ENCODE results near the gene RPRML.
A peak's percentile ranks its signal among the peaks of the same experiment; 100 is the strongest.
"Not testable (repeated sequence)": the region's sequence is repeated elsewhere in the genome, so short reads cannot be mapped to it uniquely, and the experiment has no call there.

Gene RPRML

DNA sequence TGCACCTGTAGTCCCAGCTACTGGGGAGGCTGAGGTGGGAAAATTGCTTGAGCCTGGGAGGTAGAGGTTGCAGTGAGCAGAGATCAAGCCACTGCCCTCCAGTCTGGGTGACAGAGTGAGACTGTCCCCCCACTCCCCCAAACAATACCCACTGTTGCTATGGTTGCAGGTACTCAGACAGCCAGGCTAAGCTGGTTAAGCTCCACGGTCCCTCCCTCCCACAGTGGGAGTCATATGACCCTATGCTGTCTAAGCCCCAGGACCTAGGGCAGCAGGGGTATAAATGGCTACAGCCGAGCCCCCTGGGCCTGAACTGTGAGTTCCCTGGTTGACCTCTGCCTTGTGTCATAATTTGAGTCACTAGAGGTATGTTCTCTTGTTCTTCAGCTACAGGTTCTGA is 15.9 kb upstream of the RPRML start:
- no peaks in the 10 kb centered on the region for H3K36me3 ChIP-seq (replicated peaks in 1 of 2; ENCODE audit: control insufficient read depth in 2 of 2, insufficient read depth in 2 of 2, low read length in 2 of 2)
- no peak for DNase-seq (ENCODE audit: low spot score)

DNA sequence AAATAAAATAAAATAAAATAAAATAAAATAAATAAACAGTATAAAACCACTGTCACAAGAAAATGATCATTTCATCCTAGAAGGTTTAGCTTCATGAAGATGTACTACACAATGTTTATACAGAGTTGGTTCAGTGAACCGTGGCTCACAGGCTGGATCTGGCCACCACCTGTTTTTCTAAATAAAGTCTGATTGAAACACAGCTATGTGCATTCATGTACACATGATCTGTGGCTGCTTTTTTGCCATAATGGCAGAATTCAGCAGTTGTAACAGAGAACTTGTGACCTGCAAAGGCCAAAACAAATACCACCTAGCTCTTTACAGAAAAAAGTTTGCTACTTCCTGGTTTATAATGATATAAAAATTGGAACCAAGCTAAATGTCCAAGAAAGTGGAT is 12.6 kb upstream of the RPRML start:
- no peak overlapping the region for H4K91ac ChIP-seq (ENCODE audit: low read depth, low read length, poor library complexity)
- H3K36me3 ChIP-seq (replicated peaks in 1 of 2; ENCODE audit: control insufficient read depth in 2 of 2, insufficient read depth in 2 of 2, low read length in 2 of 2), result no peaks in the 10 kb centered on the region
- no peak overlapping the region for H2BK120ac ChIP-seq (ENCODE audit: low read depth, low read length)

More for the DNA sequence above, 15.9 kb upstream of the RPRML start:
- Histone ChIP-seq H3K79me1 (ENCODE audit: low read depth, low read length) (no peaks in the 10 kb centered on the region), H2BK12ac (ENCODE audit: low read length) (no peak overlapping the region), H2BK15ac (ENCODE audit: low read length) (no peak overlapping the region), H3K4ac (ENCODE audit: low read length) (no peak overlapping the region), H3K4me1 (ENCODE audit: control insufficient read depth in 2 of 2, insufficient read depth in 1 of 2, low read depth in 1 of 2, low read length in 2 of 2) (peaks cover 0 to 2% of the 10 kb centered on the region in 2 donors), H3K9me3 (replicated peaks in 1 of 2; ENCODE audit: control insufficient read depth in 2 of 2, insufficient read depth in 1 of 2, low read depth in 1 of 2, low read length in 2 of 2) (no peaks in the 10 kb centered on the region), H2AK5ac (ENCODE audit: low read depth, low read length) (no peak overlapping the region), H4K91ac (ENCODE audit: low read depth, low read length, poor library complexity) (no peak overlapping the region), H3K18ac (ENCODE audit: low read length) (no peak overlapping the region), H3K4me2 (ENCODE audit: insufficient read depth, low read length, poor library complexity, severe bottlenecking) (no peak overlapping the region), H3K23ac (ENCODE audit: low read depth, low read length, poor library complexity) (no peak overlapping the region), H2BK5ac (ENCODE audit: low read length) (no peak overlapping the region), H3K9ac (ENCODE audit: low read depth, low read length, poor library complexity) (no peak overlapping the region), H3K27ac (replicated peaks; ENCODE audit: low read length) (no peak overlapping the region), H3K4me3 (ENCODE audit: low read length in 2 of 2) (no peak overlapping the region), H2BK120ac (ENCODE audit: low read depth, low read length) (no peak overlapping the region), H3K27me3 (ENCODE audit: control insufficient read depth in 3 of 3, insufficient read depth in 3 of 3, low read depth in 1 of 3, low read length in 3 of 3) (no peaks in the 10 kb centered on the region), H3K14ac (ENCODE audit: low read length) (no peak overlapping the region), H2AFZ (ENCODE audit: low read length) (no peak overlapping the region), H4K8ac (ENCODE audit: low read depth, low read length) (no peak overlapping the region)
- WGBS, 2 donors (ENCODE audit: extremely low coverage in 2 of 2, insufficient read length in 2 of 2, insufficient replicate concordance in 1 of 2), result no CpG with 5 or more reads among the region's 2 CpGs

DNA sequence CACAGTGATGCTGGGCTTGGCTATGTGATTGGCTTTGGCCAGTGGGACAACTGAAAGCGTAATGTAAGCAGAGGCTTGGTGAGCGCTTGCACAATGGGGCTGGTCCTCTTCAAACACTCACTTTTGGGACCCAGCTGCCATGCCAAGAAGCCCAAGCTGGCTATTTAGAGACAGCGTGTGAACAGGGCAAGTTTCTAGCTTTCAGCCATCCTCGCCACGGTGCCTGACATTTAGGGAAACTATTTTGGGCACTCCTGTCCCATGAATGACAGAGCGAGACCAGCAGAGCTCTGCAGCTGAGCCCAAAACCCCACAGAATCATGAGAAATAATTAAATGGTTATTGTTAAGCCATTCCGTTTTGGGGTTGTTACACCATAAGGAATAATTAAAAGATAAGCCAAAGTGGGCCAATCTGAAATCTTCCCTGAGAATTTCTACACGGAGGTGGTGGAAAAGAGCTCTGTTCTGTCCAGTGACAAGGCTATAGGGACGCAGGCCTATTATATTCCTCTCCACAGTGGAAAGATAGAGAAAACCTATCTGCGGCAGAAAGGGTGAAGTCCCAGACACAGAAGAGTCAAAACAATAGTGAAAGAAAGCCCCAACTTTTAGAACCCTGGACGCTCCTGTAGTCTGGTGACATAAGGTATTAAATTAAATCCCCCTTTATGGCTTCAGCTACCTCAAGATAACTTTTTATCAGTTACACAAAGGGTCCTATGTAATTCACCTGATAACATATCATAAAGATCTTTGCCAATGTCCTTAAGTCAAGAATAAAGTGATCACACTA is 10.8 kb upstream of the RPRML start:
- Histone ChIP-seq H3K36me3 (replicated peaks in 1 of 2; ENCODE audit: control insufficient read depth in 2 of 2, insufficient read depth in 2 of 2, low read length in 2 of 2) (no peaks in the 10 kb centered on the region), H3K4me3 (ENCODE audit: low read length in 2 of 2) (no peak overlapping the region), H3K18ac (ENCODE audit: low read length) (peak overlapping the region; percentile 5), H2BK120ac (ENCODE audit: low read depth, low read length) (no peak overlapping the region), H3K4me1 (ENCODE audit: control insufficient read depth in 2 of 2, insufficient read depth in 1 of 2, low read depth in 1 of 2, low read length in 2 of 2) (no peaks in the 10 kb centered on the region), H3K27me3 (ENCODE audit: control insufficient read depth in 3 of 3, insufficient read depth in 3 of 3, low read depth in 1 of 3, low read length in 3 of 3) (no peaks in the 10 kb centered on the region), H3K79me1 (ENCODE audit: low read depth, low read length) (no peaks in the 10 kb centered on the region), H2BK15ac (ENCODE audit: low read length) (no peak overlapping the region), H3K14ac (ENCODE audit: low read length) (no peak overlapping the region), H3K27ac (replicated peaks; ENCODE audit: low read length) (no peak overlapping the region), H2AK5ac (ENCODE audit: low read depth, low read length) (no peak overlapping the region), H4K8ac (ENCODE audit: low read depth, low read length) (no peak overlapping the region), H2BK12ac (ENCODE audit: low read length) (no peak overlapping the region), H3K23ac (ENCODE audit: low read depth, low read length, poor library complexity) (no peak overlapping the region), H3K4ac (ENCODE audit: low read length) (no peak overlapping the region), H2AFZ (ENCODE audit: low read length) (no peak overlapping the region), H4K91ac (ENCODE audit: low read depth, low read length, poor library complexity) (no peak overlapping the region), H3K9me3 (replicated peaks in 1 of 2; ENCODE audit: control insufficient read depth in 2 of 2, insufficient read depth in 1 of 2, low read depth in 1 of 2, low read length in 2 of 2) (no peaks in the 10 kb centered on the region), H3K4me2 (ENCODE audit: insufficient read depth, low read length, poor library complexity, severe bottlenecking) (no peak overlapping the region), H2BK5ac (ENCODE audit: low read length) (no peak overlapping the region), H3K9ac (ENCODE audit: low read depth, low read length, poor library complexity) (peak overlapping the region; percentile 57)
- no CpG with 5 or more reads among the region's 11 CpGs for WGBS, 2 donors (ENCODE audit: extremely low coverage in 2 of 2, insufficient read length in 2 of 2, insufficient replicate concordance in 1 of 2)
- no peak for DNase-seq (ENCODE audit: low spot score)

More for the DNA sequence above, 12.6 kb upstream of the RPRML start:
- Histone ChIP-seq H2BK15ac (ENCODE audit: low read length) (no peak overlapping the region), H3K23ac (ENCODE audit: low read depth, low read length, poor library complexity) (no peak overlapping the region), H3K9ac (ENCODE audit: low read depth, low read length, poor library complexity) (no peak overlapping the region), H3K4me3 (ENCODE audit: low read length in 2 of 2) (no peak overlapping the region), H2BK12ac (ENCODE audit: low read length) (no peak overlapping the region), H3K18ac (ENCODE audit: low read length) (no peak overlapping the region), H2AFZ (ENCODE audit: low read length) (no peak overlapping the region), H2AK5ac (ENCODE audit: low read depth, low read length) (no peak overlapping the region), H3K4me1 (ENCODE audit: control insufficient read depth in 2 of 2, insufficient read depth in 1 of 2, low read depth in 1 of 2, low read length in 2 of 2) (peaks cover 0 to 2% of the 10 kb centered on the region in 2 donors), H3K4ac (ENCODE audit: low read length) (no peak overlapping the region), H3K27me3 (ENCODE audit: control insufficient read depth in 3 of 3, insufficient read depth in 3 of 3, low read depth in 1 of 3, low read length in 3 of 3) (no peaks in the 10 kb centered on the region), H2BK5ac (ENCODE audit: low read length) (no peak overlapping the region), H3K4me2 (ENCODE audit: insufficient read depth, low read length, poor library complexity, severe bottlenecking) (no peak overlapping the region), H3K79me1 (ENCODE audit: low read depth, low read length) (no peaks in the 10 kb centered on the region), H3K9me3 (replicated peaks in 1 of 2; ENCODE audit: control insufficient read depth in 2 of 2, insufficient read depth in 1 of 2, low read depth in 1 of 2, low read length in 2 of 2) (no peaks in the 10 kb centered on the region), H3K14ac (ENCODE audit: low read length) (no peak overlapping the region), H4K8ac (ENCODE audit: low read depth, low read length) (no peak overlapping the region), H3K27ac (replicated peaks; ENCODE audit: low read length) (no peak overlapping the region)
- DNase-seq (ENCODE audit: low spot score), result no peak
- WGBS, 2 donors (ENCODE audit: extremely low coverage in 2 of 2, insufficient read length in 2 of 2, insufficient replicate concordance in 1 of 2), result no CpG with 5 or more reads among the region's 1 CpG

DNA sequence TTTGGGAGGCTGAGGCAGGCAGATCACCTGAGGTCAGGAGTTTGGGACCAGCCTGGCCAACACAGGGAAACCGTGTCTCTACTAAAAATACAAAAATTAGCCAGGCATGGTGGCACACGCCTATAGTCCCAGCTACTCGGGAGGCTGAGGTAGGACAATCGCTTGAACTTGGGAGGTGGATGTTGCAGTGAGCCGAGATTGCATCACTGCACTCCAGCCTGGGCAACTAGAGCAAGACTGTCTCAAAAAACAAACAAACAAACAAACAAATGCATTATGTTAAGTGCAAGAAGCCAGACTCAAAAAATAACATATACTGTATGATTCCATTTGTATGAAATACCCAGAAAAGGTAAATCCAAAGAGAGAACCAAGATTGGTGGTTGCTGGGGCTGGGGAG is 8.9 kb upstream of the RPRML start:
- not testable (repeated sequence) for H3K4ac ChIP-seq (ENCODE audit: low read length); H3K27ac ChIP-seq (replicated peaks; ENCODE audit: low read length); H3K4me3 ChIP-seq (ENCODE audit: low read length in 2 of 2); H3K23ac ChIP-seq (ENCODE audit: low read depth, low read length, poor library complexity); H2BK120ac ChIP-seq (ENCODE audit: low read depth, low read length); H3K36me3 ChIP-seq (replicated peaks in 1 of 2; ENCODE audit: control insufficient read depth in 2 of 2, insufficient read depth in 2 of 2, low read length in 2 of 2); H3K27me3 ChIP-seq (ENCODE audit: control insufficient read depth in 3 of 3, insufficient read depth in 3 of 3, low read depth in 1 of 3, low read length in 3 of 3); H3K18ac ChIP-seq (ENCODE audit: low read length); H2BK12ac ChIP-seq (ENCODE audit: low read length); H2AFZ ChIP-seq (ENCODE audit: low read length); H2AK5ac ChIP-seq (ENCODE audit: low read depth, low read length); H3K4me1 ChIP-seq (ENCODE audit: control insufficient read depth in 2 of 2, insufficient read depth in 1 of 2, low read depth in 1 of 2, low read length in 2 of 2); H3K79me1 ChIP-seq (ENCODE audit: low read depth, low read length); H2BK5ac ChIP-seq (ENCODE audit: low read length); H3K9me3 ChIP-seq (replicated peaks in 1 of 2; ENCODE audit: control insufficient read depth in 2 of 2, insufficient read depth in 1 of 2, low read depth in 1 of 2, low read length in 2 of 2); H4K8ac ChIP-seq (ENCODE audit: low read depth, low read length); H3K14ac ChIP-seq (ENCODE audit: low read length); DNase-seq (ENCODE audit: low spot score); H3K4me2 ChIP-seq (ENCODE audit: insufficient read depth, low read length, poor library complexity, severe bottlenecking); H3K9ac ChIP-seq (ENCODE audit: low read depth, low read length, poor library complexity); H2BK15ac ChIP-seq (ENCODE audit: low read length); H4K91ac ChIP-seq (ENCODE audit: low read depth, low read length, poor library complexity)
- no CpG with 5 or more reads among the region's 5 CpGs for WGBS, 2 donors (ENCODE audit: extremely low coverage in 2 of 2, insufficient read length in 2 of 2, insufficient replicate concordance in 1 of 2)
